Osteocyte (in vitro differentiated cells): ENCODE measurements around the gene CENPF. TPM values are rescaled to one million over a fixed set of nuclear protein-coding genes. Genes with fewer than 3 reads are reported as not detected.

Source experiments
- DNase-seq: peaks from one replicate; pipeline ENCODE4 v3.0.0; 2021; ENCODE audit warnings: mixed read lengths; ENCODE audit not compliant: unreplicated experiment; ENCODE audit errors: extremely low spot score
- H3K27ac Mint-ChIP-seq: one replicate; pipeline ENCODE4 v1.8.0; 2021; ENCODE audit warnings: mild to moderate bottlenecking, mixed read lengths; ENCODE audit not compliant: unreplicated experiment
- H3K27me3 Mint-ChIP-seq: one replicate; pipeline ENCODE4 v1.8.0; 2021; ENCODE audit warnings: mixed read lengths; ENCODE audit not compliant: unreplicated experiment
- H3K36me3 Mint-ChIP-seq: one replicate; pipeline ENCODE4 v1.8.0; 2021; ENCODE audit warnings: mixed read lengths; ENCODE audit not compliant: unreplicated experiment
- H3K4me1 Mint-ChIP-seq: one replicate; pipeline ENCODE4 v1.8.0; 2021; ENCODE audit warnings: mixed read lengths; ENCODE audit not compliant: unreplicated experiment
- H3K4me3 Mint-ChIP-seq: one replicate; pipeline ENCODE4 v1.8.0; 2021; ENCODE audit warnings: mild to moderate bottlenecking, moderate library complexity, mixed read lengths; ENCODE audit not compliant: unreplicated experiment
- H3K9me3 Mint-ChIP-seq: one replicate; pipeline ENCODE4 v1.8.0; 2021; ENCODE audit warnings: mixed read lengths; ENCODE audit not compliant: unreplicated experiment
- total RNA-seq: library from RNA; stranded (reverse); gene quantifications from 2 replicates; pipeline ENCODE4 v1.2.1, GENCODE V29; 2021
- TF ChIP-seq, protein P1 (sequence below): fragments of 200-600 bp; sonication (generic); IDR thresholded peaks from 2 replicates; pipeline ENCODE4 v1.5.0; 2021; ENCODE audit warnings: antibody characterized with exemption, mild to moderate bottlenecking, moderate library complexity

CENPF gene
- total RNA-seq, 1 donor from 2014 or later, result 21.5 TPM

DNA sequence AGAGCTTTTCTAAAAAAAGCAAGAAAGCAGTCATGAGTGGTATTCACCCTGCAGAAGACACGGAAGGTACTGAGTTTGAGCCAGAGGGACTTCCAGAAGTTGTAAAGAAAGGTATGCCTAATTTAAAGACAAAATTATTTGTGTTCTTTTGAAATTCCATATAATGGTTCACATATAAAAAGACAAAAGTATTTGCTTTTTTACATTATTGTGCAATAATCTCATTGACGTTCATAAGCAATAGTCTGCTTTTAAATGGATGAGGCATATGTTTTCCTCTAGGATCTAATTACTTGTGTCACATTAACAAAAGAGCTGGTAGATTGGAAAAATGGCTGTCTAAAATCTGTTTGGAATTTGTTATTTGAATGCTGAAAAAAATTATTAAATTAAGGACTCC, 54.3 kb downstream of the CENPF start:
- Mint-ChIP-seq H3K36me3 (peaks cover 5% of the 10 kb centered on the region), H3K4me1 (peaks cover 9% of the 10 kb centered on the region), H3K4me3 (no peak overlapping the region), H3K27me3 (no peaks in the 10 kb centered on the region), H3K27ac (no peak overlapping the region), H3K9me3 (no peaks in the 10 kb centered on the region)
- TF ChIP-seq, protein P1, sequence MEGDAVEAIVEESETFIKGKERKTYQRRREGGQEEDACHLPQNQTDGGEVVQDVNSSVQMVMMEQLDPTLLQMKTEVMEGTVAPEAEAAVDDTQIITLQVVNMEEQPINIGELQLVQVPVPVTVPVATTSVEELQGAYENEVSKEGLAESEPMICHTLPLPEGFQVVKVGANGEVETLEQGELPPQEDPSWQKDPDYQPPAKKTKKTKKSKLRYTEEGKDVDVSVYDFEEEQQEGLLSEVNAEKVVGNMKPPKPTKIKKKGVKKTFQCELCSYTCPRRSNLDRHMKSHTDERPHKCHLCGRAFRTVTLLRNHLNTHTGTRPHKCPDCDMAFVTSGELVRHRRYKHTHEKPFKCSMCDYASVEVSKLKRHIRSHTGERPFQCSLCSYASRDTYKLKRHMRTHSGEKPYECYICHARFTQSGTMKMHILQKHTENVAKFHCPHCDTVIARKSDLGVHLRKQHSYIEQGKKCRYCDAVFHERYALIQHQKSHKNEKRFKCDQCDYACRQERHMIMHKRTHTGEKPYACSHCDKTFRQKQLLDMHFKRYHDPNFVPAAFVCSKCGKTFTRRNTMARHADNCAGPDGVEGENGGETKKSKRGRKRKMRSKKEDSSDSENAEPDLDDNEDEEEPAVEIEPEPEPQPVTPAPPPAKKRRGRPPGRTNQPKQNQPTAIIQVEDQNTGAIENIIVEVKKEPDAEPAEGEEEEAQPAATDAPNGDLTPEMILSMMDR, result no peak
- DNase-seq, result no peak

DNA sequence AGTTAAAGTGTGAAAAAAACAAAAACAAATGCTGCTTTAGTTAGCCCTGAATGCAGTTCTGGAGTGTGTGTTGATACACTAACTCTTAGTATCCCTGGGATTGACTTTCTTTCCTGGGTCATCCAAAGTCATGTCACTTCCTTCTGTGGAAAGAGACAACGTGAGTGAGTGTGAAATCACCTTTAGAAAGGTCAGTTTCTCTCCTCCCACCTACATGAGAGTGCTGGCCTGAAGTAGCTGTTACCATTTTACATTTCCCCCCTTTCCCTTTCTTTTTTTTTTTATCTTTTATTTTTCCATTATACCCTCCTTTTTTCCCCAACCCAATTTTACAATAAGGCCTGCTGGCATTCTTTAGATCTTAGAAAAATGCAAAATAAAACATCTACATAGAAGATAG, 55.2 kb downstream of the CENPF start:
- Mint-ChIP-seq H3K9me3 (no peaks in the 10 kb centered on the region), H3K4me1 (peaks cover 7% of the 10 kb centered on the region), H3K4me3 (no peak overlapping the region), H3K27me3 (no peaks in the 10 kb centered on the region), H3K36me3 (peaks cover 5% of the 10 kb centered on the region), H3K27ac (no peak overlapping the region)
- DNase-seq, result no peak
- TF ChIP-seq, protein P1, result no peak

GRCh38 chr1:214658785-214659184, 55.8 kb downstream of the CENPF start:
- DNase-seq, result no peak
- Mint-ChIP-seq H3K27ac (no peak overlapping the region), H3K36me3 (peaks cover 3% of the 10 kb centered on the region), H3K4me1 (peaks cover 7% of the 10 kb centered on the region), H3K9me3 (no peaks in the 10 kb centered on the region), H3K4me3 (no peak overlapping the region), H3K27me3 (no peaks in the 10 kb centered on the region)
- TF ChIP-seq, protein P1, result peak; percentile 71

DNA sequence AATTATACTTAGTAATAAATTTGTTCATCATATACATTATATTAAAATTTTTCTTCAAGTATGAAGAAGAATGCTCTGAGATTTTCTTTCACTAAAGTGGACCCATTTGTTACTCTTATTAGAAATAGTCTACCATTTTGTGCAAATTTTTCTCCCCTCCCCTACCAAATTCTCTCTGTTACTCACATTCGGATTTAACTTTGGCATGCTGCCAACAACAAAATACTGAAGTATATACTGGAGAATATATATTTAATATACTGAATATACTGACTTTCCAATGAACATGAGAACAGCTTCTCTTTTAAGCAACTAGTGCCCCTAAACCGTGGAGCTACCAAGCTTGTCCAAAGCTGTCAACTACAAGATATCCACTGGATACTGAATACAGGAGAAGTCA, 57.2 kb downstream of the CENPF start:
- H3K4me3 Mint-ChIP-seq, result no peak overlapping the region
- H3K27me3 Mint-ChIP-seq, result no peaks in the 10 kb centered on the region
- H3K36me3 Mint-ChIP-seq, result peaks cover 1% of the 10 kb centered on the region
- H3K9me3 Mint-ChIP-seq, result no peaks in the 10 kb centered on the region
- peaks cover 7% of the 10 kb centered on the region for H3K4me1 Mint-ChIP-seq
- no peak for DNase-seq
- no peak overlapping the region for H3K27ac Mint-ChIP-seq
- TF ChIP-seq, protein P1, result no peak

GRCh38 chr1:214660900-214661299, 57.9 kb downstream of the CENPF start:
- TF ChIP-seq, protein P1, result peak; percentile 65
- Mint-ChIP-seq H3K36me3 (peaks cover 2% of the 10 kb centered on the region), H3K27me3 (no peaks in the 10 kb centered on the region), H3K9me3 (no peaks in the 10 kb centered on the region), H3K27ac (no peak overlapping the region), H3K4me1 (peaks cover 7% of the 10 kb centered on the region), H3K4me3 (no peak overlapping the region)
- no peak for DNase-seq
